GM21360 (cell line): ENCODE measurements around the gene FBN3.
"Not testable (repeated sequence)": the region's sequence is repeated elsewhere in the genome, so short reads cannot be mapped to it uniquely, and the experiment has no call there.

ENCODE experiments used
- ATAC-seq: cut with Tn5 transposase; IDR thresholded peaks from one replicate; pipeline ENCODE4 v1.9.1; 2021; ENCODE audit warnings: mild to moderate bottlenecking, moderate library complexity; ENCODE audit not compliant: unreplicated experiment

Gene FBN3

GRCh38 chr19:8120636-8121480, 28.5 kb downstream of the FBN3 start:
- ATAC-seq: no peak

- no peak for ATAC-seq
Measured at GRCh38 chr19:8117991-8118390, 31.4 kb downstream of the FBN3 start.

GRCh38 chr19:8116437-8117293, 32.7 kb downstream of the FBN3 start:
- ATAC-seq: no peak

- no peak for ATAC-seq
Measured at GRCh38 chr19:8115805-8116396, 33.5 kb downstream of the FBN3 start.

- no peak for ATAC-seq
Measured at GRCh38 chr19:8113017-8113416, 36.4 kb downstream of the FBN3 start.

- ATAC-seq: no peak
Measured at GRCh38 chr19:8111376-8111775, 38.0 kb downstream of the FBN3 start.

GRCh38 chr19:8110931-8111330, 38.5 kb downstream of the FBN3 start:
- ATAC-seq: no peak

- ATAC-seq: no peak
Measured at GRCh38 chr19:8109890-8110662, 39.3 kb downstream of the FBN3 start.

- no peak for ATAC-seq
Measured at GRCh38 chr19:8109455-8109854, 39.9 kb downstream of the FBN3 start.

- ATAC-seq: no peak
Measured at GRCh38 chr19:8108560-8109445, 40.6 kb downstream of the FBN3 start.

- ATAC-seq: no peak
Measured at GRCh38 chr19:8107301-8107903, 42.0 kb downstream of the FBN3 start.

GRCh38 chr19:8105471-8105870, 43.9 kb downstream of the FBN3 start:
- ATAC-seq: no peak

- ATAC-seq: not testable (repeated sequence)
Measured at GRCh38 chr19:8101910-8102309, 47.5 kb downstream of the FBN3 start.

- ATAC-seq: no peak
Measured at GRCh38 chr19:8101311-8101710, 48.1 kb downstream of the FBN3 start.

GRCh38 chr19:8097681-8098567, 51.5 kb downstream of the FBN3 start:
- ATAC-seq: no peak

GRCh38 chr19:8097198-8097597, 52.2 kb downstream of the FBN3 start:
- no peak for ATAC-seq

- ATAC-seq: no peak
Measured at GRCh38 chr19:8096071-8096470, 53.3 kb downstream of the FBN3 start.

- ATAC-seq: no peak
Measured at GRCh38 chr19:8095354-8095886, 54.0 kb downstream of the FBN3 start.
